ENCODE results near the gene DOCK9. TPM values are rescaled to one million over a fixed set of nuclear protein-coding genes. Genes with fewer than 3 reads are reported as not detected.

The DOCK9 gene
- polyA plus RNA-seq, 1 donor (not counting 4 experiments of a cell fraction or from before 2014, with no cell fraction given): 110 TPM

DNA sequence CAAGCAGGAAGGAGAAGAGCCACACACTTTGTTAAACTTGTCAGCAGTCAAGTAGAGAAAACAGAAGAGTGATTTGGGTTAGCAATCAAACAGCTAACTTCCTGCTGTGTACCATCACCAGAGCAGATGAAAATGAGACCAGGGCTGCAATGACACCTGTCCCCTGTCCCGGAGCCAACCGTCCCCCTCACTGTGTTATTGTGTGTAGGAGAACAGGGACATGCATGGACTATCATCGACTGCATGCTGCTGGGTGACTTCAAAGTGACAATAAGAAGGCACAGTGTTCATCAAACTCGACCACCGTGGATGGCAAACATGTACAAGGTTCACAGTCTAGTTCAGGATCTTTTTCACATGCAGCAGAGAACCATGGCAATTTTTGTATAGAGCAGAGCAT lies 131.3 kb downstream of the DOCK9 start:
- TF ChIP-seq EZH2 (IDR thresholded peaks at IDR 0.05; ENCODE audit: low read length): no peak
- TF ChIP-seq, protein P1, sequence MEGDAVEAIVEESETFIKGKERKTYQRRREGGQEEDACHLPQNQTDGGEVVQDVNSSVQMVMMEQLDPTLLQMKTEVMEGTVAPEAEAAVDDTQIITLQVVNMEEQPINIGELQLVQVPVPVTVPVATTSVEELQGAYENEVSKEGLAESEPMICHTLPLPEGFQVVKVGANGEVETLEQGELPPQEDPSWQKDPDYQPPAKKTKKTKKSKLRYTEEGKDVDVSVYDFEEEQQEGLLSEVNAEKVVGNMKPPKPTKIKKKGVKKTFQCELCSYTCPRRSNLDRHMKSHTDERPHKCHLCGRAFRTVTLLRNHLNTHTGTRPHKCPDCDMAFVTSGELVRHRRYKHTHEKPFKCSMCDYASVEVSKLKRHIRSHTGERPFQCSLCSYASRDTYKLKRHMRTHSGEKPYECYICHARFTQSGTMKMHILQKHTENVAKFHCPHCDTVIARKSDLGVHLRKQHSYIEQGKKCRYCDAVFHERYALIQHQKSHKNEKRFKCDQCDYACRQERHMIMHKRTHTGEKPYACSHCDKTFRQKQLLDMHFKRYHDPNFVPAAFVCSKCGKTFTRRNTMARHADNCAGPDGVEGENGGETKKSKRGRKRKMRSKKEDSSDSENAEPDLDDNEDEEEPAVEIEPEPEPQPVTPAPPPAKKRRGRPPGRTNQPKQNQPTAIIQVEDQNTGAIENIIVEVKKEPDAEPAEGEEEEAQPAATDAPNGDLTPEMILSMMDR (optimal IDR thresholded peaks at IDR 0.05 in 1 of 3, IDR thresholded peaks at IDR 0.05 in 1 of 3, conservative IDR thresholded peaks at IDR 0.05 in 1 of 3; ENCODE audit: extremely low read depth in 1 of 3, insufficient read depth in 2 of 3, low read length in 3 of 3): no peak
- Histone ChIP-seq H3K36me3 (ENCODE audit: control insufficient read depth in 2 of 2, extremely low read depth in 1 of 2, insufficient read depth in 2 of 2, low read length in 2 of 2) (peaks cover 24 to 41% of the 10 kb centered on the region in 2 experiments), H3K4me3 (ENCODE audit: control insufficient read depth in 2 of 3, extremely low read depth in 1 of 3, insufficient read depth in 2 of 3, low read depth in 1 of 3, low read length in 3 of 3) (no peak overlapping the region), H3K4me2 (ENCODE audit: control insufficient read depth, extremely low read depth, insufficient read depth, low read depth, low read length) (no peak overlapping the region), H3K79me2 (ENCODE audit: control insufficient read depth, insufficient read depth, low read length) (no peaks in the 10 kb centered on the region), H3K27me3 (ENCODE audit: control insufficient read depth, extremely low read depth, insufficient read depth, low read length) (no peaks in the 10 kb centered on the region), H3K9me1 (ENCODE audit: control insufficient read depth, extremely low read depth, insufficient read depth, low read length) (no peaks in the 10 kb centered on the region), H3K4me1 (ENCODE audit: control insufficient read depth, extremely low read depth, insufficient read depth, low read length) (no peaks in the 10 kb centered on the region), H4K20me1 (ENCODE audit: control insufficient read depth, extremely low read depth, insufficient read depth, low read length) (no peaks in the 10 kb centered on the region), H2AFZ (ENCODE audit: control insufficient read depth, low read length) (no peak overlapping the region), H3K9me3 (ENCODE audit: control insufficient read depth, low read depth, low read length) (no peaks in the 10 kb centered on the region), H3K9ac (ENCODE audit: control insufficient read depth, extremely low read depth, insufficient read depth, low read length) (no peak overlapping the region), H3K27ac (ENCODE audit: control insufficient read depth, insufficient read depth, low read length) (no peak overlapping the region)
- FAIRE-seq (no peak), DNase-seq (ENCODE audit: low read depth, low spot score) (no peak)
- dilution Hi-C loops (cut with MboI; ENCODE audit: extremely low pct_ligation_motif_present, low sequenced_read_pairs): no loop called here

DNA sequence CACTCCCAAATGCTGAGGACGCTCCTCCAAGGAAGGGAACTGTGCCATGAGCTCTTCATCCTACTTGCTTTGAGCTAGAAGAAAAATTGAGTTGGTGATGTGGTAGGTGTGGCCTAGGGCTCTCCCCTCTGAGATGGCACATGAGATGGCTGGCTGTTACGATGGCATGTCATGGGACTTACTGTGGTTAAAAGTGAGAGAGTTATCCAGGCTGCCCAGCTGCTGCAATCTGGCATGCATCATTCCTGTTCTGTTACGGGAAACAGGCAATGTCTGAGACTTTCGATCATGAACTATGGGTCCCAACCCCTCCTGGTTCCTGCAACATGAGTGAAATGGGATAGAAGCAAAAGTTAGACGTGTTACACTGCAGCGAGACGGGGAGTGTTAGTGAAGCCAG lies 132.1 kb downstream of the DOCK9 start:
- H3K9ac ChIP-seq (ENCODE audit: control insufficient read depth, extremely low read depth, insufficient read depth, low read length): no peak overlapping the region
- TF ChIP-seq, protein P1 (optimal IDR thresholded peaks at IDR 0.05 in 1 of 3, IDR thresholded peaks at IDR 0.05 in 1 of 3, conservative IDR thresholded peaks at IDR 0.05 in 1 of 3; ENCODE audit: extremely low read depth in 1 of 3, insufficient read depth in 2 of 3, low read length in 3 of 3): no peak
- no peak for TF ChIP-seq EZH2 (IDR thresholded peaks at IDR 0.05; ENCODE audit: low read length)
- H3K27me3 ChIP-seq (ENCODE audit: control insufficient read depth, extremely low read depth, insufficient read depth, low read length): no peaks in the 10 kb centered on the region
- no peak overlapping the region for H3K27ac ChIP-seq (ENCODE audit: control insufficient read depth, insufficient read depth, low read length)
- H3K9me1 ChIP-seq (ENCODE audit: control insufficient read depth, extremely low read depth, insufficient read depth, low read length): no peaks in the 10 kb centered on the region
- H3K9me3 ChIP-seq (ENCODE audit: control insufficient read depth, low read depth, low read length): no peaks in the 10 kb centered on the region
- no peak overlapping the region for H2AFZ ChIP-seq (ENCODE audit: control insufficient read depth, low read length)
- no peaks in the 10 kb centered on the region for H3K79me2 ChIP-seq (ENCODE audit: control insufficient read depth, insufficient read depth, low read length)
- dilution Hi-C loops (cut with MboI; ENCODE audit: extremely low pct_ligation_motif_present, low sequenced_read_pairs): no loop called here
- no peak overlapping the region for H3K4me2 ChIP-seq (ENCODE audit: control insufficient read depth, extremely low read depth, insufficient read depth, low read depth, low read length)
- no peak for FAIRE-seq
- H4K20me1 ChIP-seq (ENCODE audit: control insufficient read depth, extremely low read depth, insufficient read depth, low read length): no peaks in the 10 kb centered on the region
- no peak overlapping the region for H3K4me3 ChIP-seq (ENCODE audit: control insufficient read depth in 2 of 3, extremely low read depth in 1 of 3, insufficient read depth in 2 of 3, low read depth in 1 of 3, low read length in 3 of 3)
- H3K36me3 ChIP-seq (ENCODE audit: control insufficient read depth in 2 of 2, extremely low read depth in 1 of 2, insufficient read depth in 2 of 2, low read length in 2 of 2): peaks cover 22 to 41% of the 10 kb centered on the region in 2 experiments
- no peak for DNase-seq (ENCODE audit: low read depth, low spot score)
- no peaks in the 10 kb centered on the region for H3K4me1 ChIP-seq (ENCODE audit: control insufficient read depth, extremely low read depth, insufficient read depth, low read length)

Data from keratinocyte (primary cell).